ENCODE data around the gene NR2C1. TPM values are rescaled to one million over a fixed set of nuclear protein-coding genes. Genes with fewer than 3 reads are reported as not detected.

Gene NR2C1
- total RNA-seq, 1 donor from 2014 or later = 42.0 TPM

Other genes starting within 250 kb of the NR2C1 start
- gene NDUFA12, start 69.9 kb downstream of the NR2C1 start, total RNA-seq = 55.8 TPM
- 21.1 TPM for gene FGD6, start 143.8 kb upstream of the NR2C1 start, total RNA-seq
- 256 TPM for gene VEZT, start 144.2 kb upstream of the NR2C1 start, total RNA-seq

All from occipital lobe (tissue), 1 donor.